HG03139 (cell line): ENCODE measurements around the gene SLC25A21.
"Not testable (repeated sequence)": the region's sequence is repeated elsewhere in the genome, so short reads cannot be mapped to it uniquely, and the experiment has no call there.

ENCODE experiments used
- ATAC-seq: cut with Tn5 transposase; IDR thresholded peaks from one replicate; pipeline ENCODE4 v1.9.1; 2021; ENCODE audit not compliant: unreplicated experiment

The SLC25A21 gene

GRCh38 chr14:37187294-37187693 lies 14.9 kb upstream of the SLC25A21 start:
- no peak for ATAC-seq

GRCh38 chr14:37186865-37187264 lies 14.5 kb upstream of the SLC25A21 start:
- no peak for ATAC-seq

GRCh38 chr14:37185670-37186069 lies 13.3 kb upstream of the SLC25A21 start:
- no peak for ATAC-seq

GRCh38 chr14:37184520-37184919 lies 12.1 kb upstream of the SLC25A21 start:
- not testable (repeated sequence) for ATAC-seq

GRCh38 chr14:37181441-37181840 lies 9.0 kb upstream of the SLC25A21 start:
- ATAC-seq: no peak

GRCh38 chr14:37180886-37181285 lies 8.5 kb upstream of the SLC25A21 start:
- ATAC-seq: not testable (repeated sequence)

- ATAC-seq: no peak
Measured at GRCh38 chr14:37179896-37180502, 7.6 kb upstream of the SLC25A21 start.

GRCh38 chr14:37172936-37173614 lies 669 bp upstream of the SLC25A21 start:
- no peak for ATAC-seq

GRCh38 chr14:37171678-37172023 lies 755 bp downstream of the SLC25A21 start:
- no peak for ATAC-seq

GRCh38 chr14:37170993-37171392 lies 1.4 kb downstream of the SLC25A21 start:
- no peak for ATAC-seq

GRCh38 chr14:37170237-37170636 lies 2.2 kb downstream of the SLC25A21 start:
- ATAC-seq: no peak

GRCh38 chr14:37168721-37169120 lies 3.7 kb downstream of the SLC25A21 start:
- no peak for ATAC-seq

- ATAC-seq: no peak
Measured at GRCh38 chr14:37167151-37168047, 5.0 kb downstream of the SLC25A21 start.

- no peak for ATAC-seq
Measured at GRCh38 chr14:37165794-37166193, 6.6 kb downstream of the SLC25A21 start.

- ATAC-seq: not testable (repeated sequence)
Measured at GRCh38 chr14:37162307-37162706, 10.1 kb downstream of the SLC25A21 start.

GRCh38 chr14:37157987-37158386 lies 14.4 kb downstream of the SLC25A21 start:
- ATAC-seq: no peak

GRCh38 chr14:37153483-37153882 lies 18.9 kb downstream of the SLC25A21 start:
- ATAC-seq: no peak

- no peak for ATAC-seq
Measured at GRCh38 chr14:37153005-37153404, 19.4 kb downstream of the SLC25A21 start.

- ATAC-seq: no peak
Measured at GRCh38 chr14:37150414-37150813, 22.0 kb downstream of the SLC25A21 start.

- no peak for ATAC-seq
Measured at GRCh38 chr14:37147310-37147880, 25.0 kb downstream of the SLC25A21 start.

GRCh38 chr14:37146438-37146837 lies 26.0 kb downstream of the SLC25A21 start:
- not testable (repeated sequence) for ATAC-seq
